Measurements from ENCODE around the gene GJC2.

DNA sequence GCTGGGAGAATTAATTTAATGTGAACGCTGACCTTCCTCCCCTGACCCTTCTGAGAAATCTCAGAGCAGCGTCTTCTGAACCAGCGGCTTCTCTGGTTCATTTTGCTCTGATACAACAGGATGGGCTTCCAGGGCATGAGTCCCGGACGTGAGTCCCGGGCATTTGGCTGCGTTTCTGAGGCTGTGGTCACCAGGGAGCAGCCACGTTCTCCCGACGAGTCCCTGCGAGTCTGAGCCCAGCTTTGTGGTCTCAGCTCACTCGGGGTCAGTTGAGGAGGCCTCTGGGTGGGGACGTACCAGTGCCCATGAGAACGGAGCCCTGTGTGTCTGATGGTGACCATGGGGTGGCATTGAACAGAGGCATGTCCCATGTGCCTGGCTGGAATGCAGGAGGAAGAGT lies 40.5 kb downstream of the GJC2 start:
- TF ChIP-seq, protein P1, sequence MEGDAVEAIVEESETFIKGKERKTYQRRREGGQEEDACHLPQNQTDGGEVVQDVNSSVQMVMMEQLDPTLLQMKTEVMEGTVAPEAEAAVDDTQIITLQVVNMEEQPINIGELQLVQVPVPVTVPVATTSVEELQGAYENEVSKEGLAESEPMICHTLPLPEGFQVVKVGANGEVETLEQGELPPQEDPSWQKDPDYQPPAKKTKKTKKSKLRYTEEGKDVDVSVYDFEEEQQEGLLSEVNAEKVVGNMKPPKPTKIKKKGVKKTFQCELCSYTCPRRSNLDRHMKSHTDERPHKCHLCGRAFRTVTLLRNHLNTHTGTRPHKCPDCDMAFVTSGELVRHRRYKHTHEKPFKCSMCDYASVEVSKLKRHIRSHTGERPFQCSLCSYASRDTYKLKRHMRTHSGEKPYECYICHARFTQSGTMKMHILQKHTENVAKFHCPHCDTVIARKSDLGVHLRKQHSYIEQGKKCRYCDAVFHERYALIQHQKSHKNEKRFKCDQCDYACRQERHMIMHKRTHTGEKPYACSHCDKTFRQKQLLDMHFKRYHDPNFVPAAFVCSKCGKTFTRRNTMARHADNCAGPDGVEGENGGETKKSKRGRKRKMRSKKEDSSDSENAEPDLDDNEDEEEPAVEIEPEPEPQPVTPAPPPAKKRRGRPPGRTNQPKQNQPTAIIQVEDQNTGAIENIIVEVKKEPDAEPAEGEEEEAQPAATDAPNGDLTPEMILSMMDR (IDR thresholded peaks at IDR 0.05) = no peak
- no peak for TF ChIP-seq POLR2A (IDR thresholded peaks at IDR 0.05)

Data from stomach (tissue), 4 donors.